AG09319 (cell line): Measurements from ENCODE around the gene TEK.

Source experiments
- DNase-seq: peaks from one replicate; pipeline ENCODE4 v3.0.0-alpha.2; 2010; ENCODE audit warnings: low read depth; ENCODE audit errors: extremely low read depth
- TF ChIP-seq, protein P1 (sequence below): IDR thresholded peaks from 2 replicates; pipeline ENCODE4 v1.5.1; 2011; ENCODE audit warnings: low read depth, mild to moderate bottlenecking, inconsistent platforms, low read length, moderate library complexity

TEK gene

DNA sequence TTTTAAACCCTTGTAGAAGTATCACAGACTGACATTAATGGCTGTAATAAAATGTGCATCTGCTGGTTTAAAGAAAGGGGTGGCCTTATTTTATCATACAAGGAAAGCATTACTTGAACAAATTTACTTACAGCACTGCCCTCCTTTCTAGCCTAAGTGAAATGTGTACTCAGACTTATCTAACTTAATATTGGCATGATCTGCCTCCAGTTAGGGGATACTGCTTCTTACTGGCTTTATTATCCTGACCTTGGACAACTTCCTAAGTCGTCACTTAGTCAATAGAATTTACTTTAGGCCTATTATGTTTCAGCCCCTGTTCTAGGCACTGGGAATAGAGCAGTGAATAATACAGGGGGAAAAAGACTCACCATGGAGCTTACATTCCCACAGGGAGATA is 79.4 kb downstream of the TEK start:
- DNase-seq, result no peak
- TF ChIP-seq, protein P1, sequence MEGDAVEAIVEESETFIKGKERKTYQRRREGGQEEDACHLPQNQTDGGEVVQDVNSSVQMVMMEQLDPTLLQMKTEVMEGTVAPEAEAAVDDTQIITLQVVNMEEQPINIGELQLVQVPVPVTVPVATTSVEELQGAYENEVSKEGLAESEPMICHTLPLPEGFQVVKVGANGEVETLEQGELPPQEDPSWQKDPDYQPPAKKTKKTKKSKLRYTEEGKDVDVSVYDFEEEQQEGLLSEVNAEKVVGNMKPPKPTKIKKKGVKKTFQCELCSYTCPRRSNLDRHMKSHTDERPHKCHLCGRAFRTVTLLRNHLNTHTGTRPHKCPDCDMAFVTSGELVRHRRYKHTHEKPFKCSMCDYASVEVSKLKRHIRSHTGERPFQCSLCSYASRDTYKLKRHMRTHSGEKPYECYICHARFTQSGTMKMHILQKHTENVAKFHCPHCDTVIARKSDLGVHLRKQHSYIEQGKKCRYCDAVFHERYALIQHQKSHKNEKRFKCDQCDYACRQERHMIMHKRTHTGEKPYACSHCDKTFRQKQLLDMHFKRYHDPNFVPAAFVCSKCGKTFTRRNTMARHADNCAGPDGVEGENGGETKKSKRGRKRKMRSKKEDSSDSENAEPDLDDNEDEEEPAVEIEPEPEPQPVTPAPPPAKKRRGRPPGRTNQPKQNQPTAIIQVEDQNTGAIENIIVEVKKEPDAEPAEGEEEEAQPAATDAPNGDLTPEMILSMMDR, result no peak

DNA sequence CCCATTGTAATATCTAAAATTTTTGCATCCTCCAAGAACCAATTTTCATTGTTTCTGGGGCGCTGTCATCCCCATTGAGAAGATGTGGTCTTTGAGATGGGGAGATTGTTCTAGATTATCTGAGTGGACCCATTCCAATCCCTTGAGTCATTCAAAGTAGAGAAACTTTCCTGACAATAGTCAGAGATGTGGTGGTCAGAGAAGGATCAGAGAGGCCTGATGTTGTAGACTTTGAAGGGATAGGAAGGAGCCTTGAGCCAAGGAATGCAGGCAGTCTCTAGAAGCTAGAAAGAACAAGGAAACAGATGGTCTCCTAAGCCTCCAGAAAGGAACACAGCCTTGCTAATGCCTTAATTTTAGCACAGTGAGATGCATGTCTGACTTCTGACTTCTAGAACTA is 80.4 kb downstream of the TEK start:
- no peak for DNase-seq
- TF ChIP-seq, protein P1, result no peak

DNA sequence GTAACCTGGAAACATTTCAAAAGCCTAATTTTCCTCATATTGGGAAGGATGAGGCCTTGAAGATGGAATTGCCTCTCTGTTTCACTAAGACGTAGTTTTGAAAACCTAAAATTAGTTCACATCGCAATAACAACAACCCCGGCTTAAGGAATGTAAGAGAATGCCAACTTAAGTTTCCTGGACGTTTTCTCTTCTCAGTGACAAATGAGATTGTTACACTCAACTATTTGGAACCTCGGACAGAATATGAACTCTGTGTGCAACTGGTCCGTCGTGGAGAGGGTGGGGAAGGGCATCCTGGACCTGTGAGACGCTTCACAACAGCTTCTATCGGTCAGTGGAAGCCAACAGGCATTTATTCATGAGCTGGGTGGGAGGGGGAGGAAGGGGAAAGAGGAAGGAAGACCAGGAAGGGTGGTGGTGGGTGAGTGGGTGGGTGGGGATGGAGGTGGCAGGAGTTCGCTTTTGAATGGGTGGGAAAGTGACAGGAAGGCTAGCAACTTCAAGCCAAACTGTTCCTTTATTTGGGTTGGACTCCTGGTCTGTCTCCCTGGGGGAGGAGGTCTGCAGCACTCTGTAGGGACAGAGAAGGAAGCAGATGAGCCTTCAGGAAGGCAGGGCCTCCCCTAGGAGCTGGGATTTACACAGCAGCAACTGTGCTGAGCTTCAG is 83.4 kb downstream of the TEK start:
- TF ChIP-seq, protein P1, result no peak
- DNase-seq, result no peak

DNA sequence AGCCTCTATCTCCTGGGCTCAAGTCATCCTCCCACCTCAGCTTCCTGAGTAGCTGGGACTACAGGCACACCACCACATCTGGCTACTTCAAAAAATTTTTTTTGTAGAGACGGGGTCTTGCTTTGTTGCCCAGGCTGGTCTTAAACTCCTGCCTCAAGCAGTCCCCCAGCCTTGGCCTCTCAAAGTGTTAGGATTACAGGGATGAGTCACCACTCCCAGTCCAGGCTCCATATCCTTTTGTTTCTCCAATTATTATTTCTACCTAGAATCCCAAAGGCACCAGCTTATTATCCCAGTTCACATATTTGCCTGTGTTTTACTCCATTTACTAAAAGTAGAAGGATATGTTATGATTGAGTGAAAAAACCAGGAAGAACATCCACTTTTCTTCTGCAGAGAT is 84.9 kb downstream of the TEK start:
- DNase-seq, result no peak
- TF ChIP-seq, protein P1, result no peak

DNA sequence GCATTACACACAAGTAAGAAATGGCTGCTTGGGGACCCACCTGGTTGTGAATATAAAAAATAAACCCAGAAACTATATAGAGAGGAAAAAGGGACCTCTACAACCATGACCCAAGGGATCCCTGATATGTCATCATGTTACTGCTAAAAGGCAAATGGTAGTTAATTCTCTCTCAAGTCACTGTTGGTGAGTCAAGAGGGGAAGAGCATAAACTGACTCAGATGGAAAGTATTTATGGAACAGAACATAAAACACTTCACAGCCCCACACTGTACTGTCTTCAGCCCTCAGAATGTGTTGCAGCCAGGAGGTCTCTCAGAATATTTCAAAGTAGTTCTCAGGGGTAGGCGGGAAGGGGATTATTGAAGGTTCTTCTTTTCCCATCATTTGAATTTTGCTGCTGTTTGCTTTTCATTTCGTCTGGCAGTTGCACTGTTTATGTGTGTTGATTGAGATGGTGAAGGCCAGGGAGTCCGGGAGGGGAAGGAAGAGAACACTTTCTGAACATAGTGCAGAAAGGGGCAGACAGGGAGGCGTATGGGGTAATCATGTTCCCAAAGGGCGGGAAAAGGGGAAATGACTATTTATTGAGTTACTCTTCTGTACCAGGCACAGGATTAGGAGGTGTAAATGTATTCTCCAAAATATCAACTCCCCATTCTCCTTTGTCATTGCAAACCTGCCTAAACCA is 85.5 kb downstream of the TEK start:
- DNase-seq, result no peak
- TF ChIP-seq, protein P1, result no peak

DNA sequence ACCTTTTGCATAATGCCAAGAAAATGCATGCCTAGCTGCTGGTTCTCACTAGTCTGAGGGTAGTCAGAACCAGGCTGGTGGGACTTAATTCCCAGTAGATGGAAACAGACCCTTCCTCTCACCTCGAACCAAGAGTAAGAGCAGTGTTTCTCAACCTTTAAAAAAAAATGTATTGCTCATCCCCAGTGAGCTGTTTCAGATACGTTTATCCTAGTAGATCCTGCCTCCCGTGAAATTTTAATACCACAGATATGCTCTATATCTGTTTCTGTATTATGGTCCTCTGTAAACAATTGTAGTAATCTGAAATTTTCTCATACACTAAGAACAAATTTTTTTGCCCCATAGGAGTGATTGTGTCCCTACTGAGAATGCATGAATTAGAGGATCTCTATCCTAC is 86.2 kb downstream of the TEK start:
- TF ChIP-seq, protein P1, result no peak
- DNase-seq, result no peak

DNA sequence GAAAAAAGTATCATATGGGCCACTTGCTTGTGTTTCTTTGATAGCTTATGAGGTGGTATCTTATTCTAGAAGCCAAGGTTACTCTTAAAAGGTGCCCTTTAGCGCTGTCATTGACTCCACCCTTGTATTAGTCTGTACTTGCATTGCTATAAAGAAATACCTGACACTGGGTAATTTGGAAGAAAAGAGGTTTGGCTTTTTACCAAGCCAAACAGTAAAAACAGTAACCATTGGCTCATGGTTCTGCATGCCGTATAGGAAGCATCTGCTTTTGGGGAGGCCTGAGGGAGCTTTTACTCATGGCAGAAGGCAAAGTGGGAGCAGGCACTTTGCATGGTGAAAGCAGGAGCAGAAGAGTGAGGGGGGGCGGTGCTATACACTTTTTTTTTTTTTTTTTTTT is 87.4 kb downstream of the TEK start:
- no peak for DNase-seq
- TF ChIP-seq, protein P1, result no peak
